Neural crest cell (in vitro differentiated cells): Measurements from ENCODE around the gene FGF12. TPM values are rescaled to one million over a fixed set of nuclear protein-coding genes. Genes with fewer than 3 reads are reported as not detected.
"Not testable (repeated sequence)": the region's sequence is repeated elsewhere in the genome, so short reads cannot be mapped to it uniquely, and the experiment has no call there.

Source experiments
- DNase-seq: peaks from one replicate; pipeline ENCODE4 v3.0.0; 2021; ENCODE audit warnings: low read depth, mixed read lengths, low spot score
- H3K27ac Mint-ChIP-seq: one replicate; pipeline ENCODE4 v1.8.0; 2021; ENCODE audit warnings: mild to moderate bottlenecking, mixed read lengths; ENCODE audit not compliant: unreplicated experiment
- H3K27me3 Mint-ChIP-seq: 2 replicates; pipeline ENCODE4 v1.8.0; 2021; ENCODE audit warnings: low read depth, mild to moderate bottlenecking, mixed read lengths
- H3K36me3 Mint-ChIP-seq: 2 replicates; pipeline ENCODE4 v1.8.0; 2021; ENCODE audit warnings: low read depth, mild to moderate bottlenecking, mixed read lengths
- H3K4me1 Mint-ChIP-seq: 2 replicates; pipeline ENCODE4 v1.8.0; 2021; ENCODE audit warnings: mixed read lengths
- H3K4me3 Mint-ChIP-seq: one replicate; pipeline ENCODE4 v1.8.0; 2021; ENCODE audit warnings: mild to moderate bottlenecking, mixed read lengths
- H3K9me3 Mint-ChIP-seq: 2 replicates; pipeline ENCODE4 v1.8.0; 2021; ENCODE audit warnings: mixed read lengths
- CTCF ChIP-seq: fragments of 200-600 bp; sonication (generic); conservative IDR thresholded peaks from 2 replicates; pipeline ENCODE4 v1.5.0; 2021; ENCODE audit warnings: antibody characterized with exemption, mild to moderate bottlenecking
- total RNA-seq: library from RNA; stranded (reverse); gene quantifications from 2 replicates; pipeline ENCODE4 v1.2.1, GENCODE V29; 2021

Gene FGF12
- total RNA-seq, 1 donor from 2014 or later, result 4.0 TPM

- no peak overlapping the region for H3K4me3 Mint-ChIP-seq
- no peak overlapping the region for H3K27ac Mint-ChIP-seq
- no peaks in the 10 kb centered on the region for H3K27me3 Mint-ChIP-seq
- TF ChIP-seq CTCF, result no peak
- DNase-seq, result no peak
- no peaks in the 10 kb centered on the region for H3K4me1 Mint-ChIP-seq
- H3K36me3 Mint-ChIP-seq, result no peaks in the 10 kb centered on the region
- H3K9me3 Mint-ChIP-seq, result peaks cover 2% of the 10 kb centered on the region
These were observed 129.8 kb downstream of the FGF12 start for GRCh38 chr3:192597506-192597905.

- H3K36me3 Mint-ChIP-seq, result no peaks in the 10 kb centered on the region
- no peak for TF ChIP-seq CTCF
- no peaks in the 10 kb centered on the region for H3K27me3 Mint-ChIP-seq
- no peak overlapping the region for H3K27ac Mint-ChIP-seq
- H3K4me1 Mint-ChIP-seq, result no peaks in the 10 kb centered on the region
- DNase-seq, result no peak
- peaks cover 4% of the 10 kb centered on the region for H3K9me3 Mint-ChIP-seq
- no peak overlapping the region for H3K4me3 Mint-ChIP-seq
These were observed 148.6 kb downstream of the FGF12 start for GRCh38 chr3:192578729-192579128.

- Mint-ChIP-seq H3K4me1 (no peaks in the 10 kb centered on the region), H3K9me3 (peaks cover 4% of the 10 kb centered on the region), H3K27me3 (no peaks in the 10 kb centered on the region), H3K27ac (no peak overlapping the region), H3K4me3 (no peak overlapping the region), H3K36me3 (no peaks in the 10 kb centered on the region)
- no peak for DNase-seq
- no peak for TF ChIP-seq CTCF
These were observed 149.5 kb downstream of the FGF12 start for GRCh38 chr3:192577811-192578210.

GRCh38 chr3:192577271-192577670 is 150.1 kb downstream of the FGF12 start:
- DNase-seq, result no peak
- no peak overlapping the region for H3K27ac Mint-ChIP-seq
- TF ChIP-seq CTCF, result no peak
- no peaks in the 10 kb centered on the region for H3K27me3 Mint-ChIP-seq
- H3K4me3 Mint-ChIP-seq, result no peak overlapping the region
- peaks cover 4% of the 10 kb centered on the region for H3K9me3 Mint-ChIP-seq
- H3K4me1 Mint-ChIP-seq, result no peaks in the 10 kb centered on the region
- H3K36me3 Mint-ChIP-seq, result no peaks in the 10 kb centered on the region

GRCh38 chr3:192576704-192577103 is 150.6 kb downstream of the FGF12 start:
- H3K4me1 Mint-ChIP-seq, H3K9me3 Mint-ChIP-seq, DNase-seq, H3K4me3 Mint-ChIP-seq, H3K27ac Mint-ChIP-seq, H3K27me3 Mint-ChIP-seq, H3K36me3 Mint-ChIP-seq: not testable (repeated sequence)

GRCh38 chr3:192575879-192576506 is 151.3 kb downstream of the FGF12 start:
- no peak for TF ChIP-seq CTCF
- no peaks in the 10 kb centered on the region for H3K27me3 Mint-ChIP-seq
- H3K9me3 Mint-ChIP-seq, result peaks cover 4% of the 10 kb centered on the region
- no peaks in the 10 kb centered on the region for H3K4me1 Mint-ChIP-seq
- no peaks in the 10 kb centered on the region for H3K36me3 Mint-ChIP-seq
- no peak overlapping the region for H3K27ac Mint-ChIP-seq
- DNase-seq, result no peak
- H3K4me3 Mint-ChIP-seq, result no peak overlapping the region
